ENCODE measurements around the gene KRTAP10-12.

Gene KRTAP10-12

DNA sequence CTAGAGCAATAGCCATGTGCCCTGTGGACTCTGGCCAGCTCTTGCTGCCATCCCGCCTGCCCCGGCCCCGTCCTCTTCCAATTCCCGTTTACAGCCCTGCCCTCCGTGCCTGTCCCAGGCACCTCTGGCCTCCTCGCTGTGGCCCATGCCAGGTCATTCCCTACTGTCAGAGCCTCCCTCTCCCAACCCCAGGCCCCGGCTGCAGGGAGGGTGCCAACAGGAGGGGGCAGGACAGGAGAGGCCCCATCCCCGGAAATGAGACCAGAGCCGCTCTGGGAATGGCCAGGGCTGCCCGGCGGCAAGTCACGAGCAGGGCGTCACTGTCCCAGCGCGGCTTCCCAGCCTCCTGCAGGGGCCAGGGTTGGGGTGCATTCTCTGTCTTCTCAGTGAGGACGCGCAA, 37.9 kb downstream of the KRTAP10-12 start:
- no peak for DNase-seq

DNA sequence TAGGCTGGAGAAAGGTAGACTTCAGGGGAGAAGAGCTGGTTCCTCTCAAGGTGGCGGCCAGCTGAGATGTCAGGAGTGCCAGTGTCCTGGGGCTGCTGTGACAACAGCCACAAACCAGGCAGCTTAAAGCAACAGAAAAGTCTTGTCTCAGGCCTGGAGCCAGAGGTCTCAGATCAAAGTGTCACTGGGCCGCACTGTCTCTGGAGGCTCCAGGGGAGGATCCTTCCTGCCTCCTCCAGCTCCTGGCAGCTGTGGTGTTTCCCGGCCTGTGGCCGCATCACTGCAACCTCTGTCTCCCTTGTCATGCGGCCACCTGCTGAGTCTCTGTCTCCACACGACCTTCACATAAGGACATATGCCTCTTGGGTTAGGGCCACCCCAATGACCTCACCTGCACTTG, 38.8 kb downstream of the KRTAP10-12 start:
- no peak for DNase-seq

DNA sequence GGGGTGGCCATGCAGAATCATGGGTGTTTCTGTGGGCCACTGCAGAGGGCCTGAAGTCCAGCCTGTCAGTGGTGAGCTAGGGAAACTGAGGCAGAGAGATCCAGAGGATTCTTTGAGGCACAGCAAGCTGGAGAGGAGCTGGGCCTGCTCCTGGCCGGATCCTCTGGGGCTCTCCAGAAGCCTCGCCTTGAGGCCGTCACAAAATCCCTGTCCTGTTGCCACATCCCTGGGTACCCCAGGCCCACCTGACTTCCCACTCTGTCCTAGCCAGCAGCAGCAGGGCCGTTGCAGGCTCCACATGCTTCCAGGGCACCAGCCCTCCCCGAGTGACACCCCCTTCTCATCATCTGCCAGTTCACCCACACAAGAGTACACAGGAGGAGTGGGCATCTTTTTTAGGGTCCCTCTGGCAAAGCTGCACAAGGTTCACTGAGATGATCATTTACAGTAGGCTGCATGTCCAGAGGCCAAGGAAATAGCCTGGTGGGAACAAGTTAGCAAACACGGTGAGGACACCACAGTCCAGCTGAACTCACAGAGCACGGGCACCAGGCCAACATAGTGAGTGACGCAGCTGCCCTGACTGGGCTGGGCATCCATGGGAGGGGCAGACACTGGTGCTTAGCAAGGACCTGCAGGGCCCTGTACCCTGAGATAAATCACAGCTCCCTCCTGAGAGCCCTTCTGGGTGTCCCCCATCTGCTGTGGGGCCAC, 39.5 kb downstream of the KRTAP10-12 start:
- no peak for DNase-seq

DNA sequence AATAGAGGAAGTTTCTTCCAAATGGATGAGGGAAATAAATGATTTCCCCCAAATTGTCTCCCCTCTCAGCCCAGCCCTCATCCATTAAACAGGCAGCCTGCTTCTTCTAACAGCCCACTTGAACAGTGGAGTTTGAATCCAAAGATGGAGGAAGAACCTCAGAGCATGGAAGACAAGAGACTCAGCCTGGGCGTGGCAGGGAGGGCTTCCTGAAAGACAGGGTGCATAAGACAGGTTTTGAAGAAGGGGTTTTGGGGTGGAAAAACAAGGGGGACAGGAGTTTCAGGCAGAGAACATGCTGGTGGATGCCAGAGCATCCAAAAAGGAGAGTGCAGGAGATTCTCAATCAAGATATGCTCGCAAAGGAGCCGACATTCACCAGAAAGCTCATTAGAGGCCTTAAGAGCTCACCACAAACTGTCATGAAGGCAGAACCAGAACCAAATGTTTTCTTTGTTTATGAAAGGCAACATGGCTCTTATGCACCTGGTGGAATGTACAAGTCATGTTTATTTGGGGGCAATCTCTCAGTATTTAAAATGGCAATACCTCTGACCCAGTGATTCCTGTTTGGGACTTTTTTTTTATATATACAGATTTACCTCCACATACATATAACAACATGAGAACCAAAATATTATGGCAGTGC, 40.9 kb downstream of the KRTAP10-12 start:
- no peak for DNase-seq

DNA sequence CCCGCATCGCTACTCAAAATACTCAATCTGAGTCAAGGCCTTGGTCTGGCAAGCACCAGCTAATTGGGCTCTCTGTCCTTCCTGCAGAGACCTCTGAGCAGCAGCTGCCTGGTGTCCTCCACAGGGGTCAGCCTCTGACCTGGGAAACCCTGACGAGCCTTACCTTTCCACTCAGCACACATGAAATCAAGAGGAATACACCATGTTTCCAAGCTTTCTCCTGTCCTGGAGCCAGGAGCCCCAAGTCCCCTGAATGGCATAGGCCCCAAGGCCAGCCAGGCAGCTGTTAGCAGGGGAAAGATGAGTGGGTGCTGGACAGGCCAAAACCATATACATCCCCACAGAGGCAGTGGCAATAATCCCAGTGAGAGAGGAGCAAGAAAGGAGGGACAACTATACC, 41.6 kb downstream of the KRTAP10-12 start:
- no peak for DNase-seq

DNA sequence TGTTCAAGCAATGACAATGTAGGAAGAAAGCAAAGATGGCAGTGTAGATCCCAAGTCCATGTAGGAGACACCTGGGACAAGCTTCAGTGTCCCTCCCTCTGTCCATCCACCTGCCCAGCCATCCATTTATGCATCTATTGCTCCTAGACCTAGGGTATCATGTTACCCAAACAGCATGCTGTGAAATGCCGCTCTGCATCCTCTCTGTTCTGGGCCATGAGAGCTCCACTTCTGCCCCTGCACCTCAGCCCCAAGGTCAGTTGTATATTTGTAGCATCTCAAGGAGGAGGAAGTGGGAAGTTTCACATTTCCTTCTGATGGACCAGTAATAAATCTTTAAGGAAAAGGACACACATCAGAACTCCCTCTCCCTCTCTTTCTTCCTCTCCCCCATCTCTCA, 42.3 kb downstream of the KRTAP10-12 start:
- no peak for DNase-seq

DNA sequence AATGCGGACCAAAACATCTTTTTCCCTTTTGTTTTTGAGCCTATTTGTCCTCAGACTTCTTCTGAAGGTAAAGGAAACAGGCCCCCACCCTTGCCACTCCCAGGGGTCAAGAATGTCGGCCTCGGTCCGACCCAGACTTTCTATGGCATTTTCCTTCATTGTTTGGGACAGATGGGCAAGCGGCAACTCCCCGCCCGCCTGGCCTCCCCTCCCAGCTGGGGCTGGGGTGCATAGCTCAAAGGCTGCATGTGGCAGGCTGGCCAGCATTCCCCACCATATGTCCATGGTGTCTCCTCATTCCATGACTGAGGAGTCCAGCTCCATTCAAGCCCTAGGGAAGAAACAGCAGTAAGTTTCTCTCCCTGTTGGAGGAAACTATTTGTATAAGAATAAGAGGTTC, 43.8 kb downstream of the KRTAP10-12 start:
- DNase-seq = no peak

DNA sequence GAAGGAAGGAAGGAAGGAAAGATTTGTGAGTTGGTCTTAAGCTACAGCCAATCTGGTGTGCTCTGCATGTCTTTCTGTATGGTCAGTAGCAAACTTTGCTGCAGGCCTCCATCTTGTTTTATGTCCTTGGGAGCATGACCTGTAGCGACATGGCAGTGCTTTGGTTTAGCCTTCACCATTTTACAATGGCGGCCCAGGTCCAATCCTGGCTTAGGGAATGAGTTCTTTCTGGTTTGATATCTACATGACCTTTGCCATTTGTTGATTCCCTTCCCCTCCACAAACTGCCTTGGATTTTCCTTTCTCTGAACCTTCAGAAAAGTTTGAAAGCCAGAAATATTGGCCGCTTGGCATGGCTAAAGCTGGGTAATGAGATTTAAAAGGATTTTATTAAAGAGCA, 44.9 kb downstream of the KRTAP10-12 start:
- no peak for DNase-seq

DNA sequence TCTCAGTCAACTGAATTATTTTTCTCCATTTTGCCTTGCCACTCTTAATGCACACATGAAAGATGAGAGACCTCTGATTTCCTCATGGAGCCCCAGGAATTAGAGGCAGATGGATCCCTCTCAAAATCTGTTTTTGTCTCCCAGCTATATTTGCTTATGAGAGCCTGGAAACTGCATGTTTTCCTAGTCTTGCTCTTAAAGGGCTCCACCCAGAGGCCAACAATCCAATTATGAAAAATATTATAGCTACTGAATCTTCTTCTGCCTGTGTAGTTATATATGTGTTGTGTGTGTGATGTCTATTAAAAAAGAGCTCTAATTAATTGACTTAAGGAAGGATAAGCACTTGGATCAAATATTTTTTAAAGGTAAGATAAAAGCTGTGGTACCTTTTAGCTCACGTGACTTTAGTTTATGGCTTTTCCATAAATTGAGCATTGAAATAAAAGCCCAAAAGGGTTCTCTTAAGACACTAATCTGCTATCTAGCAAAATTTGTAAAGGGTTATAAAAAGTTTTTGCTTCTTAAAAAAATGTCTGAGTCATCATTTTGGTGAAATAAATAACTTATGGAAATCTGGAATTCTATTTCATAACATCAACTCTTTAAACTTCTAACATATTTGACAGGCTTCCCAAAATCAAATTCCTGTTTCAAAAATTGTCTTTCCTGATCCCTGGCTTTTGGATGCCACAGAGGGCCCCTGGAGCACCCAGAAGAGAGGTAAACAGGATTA, 45.6 kb downstream of the KRTAP10-12 start:
- peak in 1 of 2 donors; percentile 7 for DNase-seq
